Measurements from ENCODE around the gene HERPUD2.

DNA sequence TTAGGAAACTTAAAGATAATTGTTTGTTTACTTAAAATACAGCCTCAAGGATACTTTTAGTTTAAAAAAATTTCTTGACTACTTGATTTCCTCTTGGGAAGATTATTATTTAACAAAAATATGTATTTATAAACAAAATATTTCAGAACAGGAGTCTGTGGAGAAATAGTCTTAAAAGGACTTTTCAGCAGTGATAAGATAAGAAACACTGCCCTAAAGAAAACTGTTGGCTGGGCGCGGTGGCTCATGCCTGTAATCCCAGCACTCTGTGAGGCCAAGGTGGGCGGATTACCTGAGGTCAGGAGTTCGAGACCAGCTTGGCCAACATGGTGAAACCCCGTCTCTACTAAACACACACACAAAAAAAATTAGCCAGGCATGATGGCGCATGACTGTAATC is 22.6 kb upstream of the HERPUD2 start:
- no peak for TF ChIP-seq EZH2 (IDR thresholded peaks at IDR 0.05; ENCODE audit: low read length, missing control alignments)
- no peak for TF ChIP-seq CTCF (conservative IDR thresholded peaks at IDR 0.05 in 1 of 2, IDR thresholded peaks at IDR 0.05 in 1 of 2; ENCODE audit: low read depth in 1 of 2, low read length in 2 of 2)
